Measurements from ENCODE around the gene AMOTL2.
A peak's percentile ranks its signal among the peaks of the same experiment; 100 is the strongest.

The AMOTL2 gene

GRCh38 chr3:134359121-134360010, 14.9 kb downstream of the AMOTL2 start:
- H3K4me3 ChIP-seq (replicated peaks; ENCODE audit: low read depth, low read length) = no peak overlapping the region
- no peak for DNase-seq (ENCODE audit: extremely low read depth, low read depth)
- TF ChIP-seq CTCF (IDR thresholded peaks at IDR 0.05; ENCODE audit: low read depth, low read length, missing control alignments) = no peak

GRCh38 chr3:134357914-134358811, 16.1 kb downstream of the AMOTL2 start:
- H3K4me3 ChIP-seq (replicated peaks; ENCODE audit: low read depth, low read length) = no peak overlapping the region
- peak; percentile 50 for TF ChIP-seq CTCF (IDR thresholded peaks at IDR 0.05; ENCODE audit: low read depth, low read length, missing control alignments)
- DNase-seq (ENCODE audit: extremely low read depth, low read depth) = peak; percentile 98

GRCh38 chr3:134357261-134357913, 16.9 kb downstream of the AMOTL2 start:
- no peak overlapping the region for H3K4me3 ChIP-seq (replicated peaks; ENCODE audit: low read depth, low read length)
- no peak for TF ChIP-seq CTCF (IDR thresholded peaks at IDR 0.05; ENCODE audit: low read depth, low read length, missing control alignments)
- DNase-seq (ENCODE audit: extremely low read depth, low read depth) = no peak

GRCh38 chr3:134356411-134357040, 17.7 kb downstream of the AMOTL2 start:
- TF ChIP-seq CTCF (IDR thresholded peaks at IDR 0.05; ENCODE audit: low read depth, low read length, missing control alignments) = no peak

GRCh38 chr3:134355416-134355815, 18.8 kb downstream of the AMOTL2 start:
- no peak for TF ChIP-seq CTCF (IDR thresholded peaks at IDR 0.05; ENCODE audit: low read depth, low read length, missing control alignments)
- H3K4me3 ChIP-seq (replicated peaks; ENCODE audit: low read depth, low read length) = no peak overlapping the region
- DNase-seq (ENCODE audit: extremely low read depth, low read depth) = no peak

More at GRCh38 chr3:134356411-134357040, 17.7 kb downstream of the AMOTL2 start:
- H3K4me3 ChIP-seq (replicated peaks; ENCODE audit: low read depth, low read length) = no peak overlapping the region
- no peak for DNase-seq (ENCODE audit: extremely low read depth, low read depth)

All from HFF-Myc (cell line).